Smooth muscle cell of bladder (primary cell): ENCODE results near the gene KLF15. TPM values are rescaled to one million over a fixed set of nuclear protein-coding genes. Genes with fewer than 3 reads are reported as not detected.

Experiments
- total RNA-seq: library from RNA; depleted of rRNA; stranded (reverse); fragments of >200 nt; gene quantifications from 2 replicates; pipeline ENCODE4 v1.2.3, GENCODE V29; 2014

KLF15 gene
- 3.1 and 3.6 TPM in 2 replicates for total RNA-seq

GRCh38 chr3:126357295-126358037, at the start of gene KLF15:
KLF15 (minus strand) TSS chr3:126357408; CDS start chr3:126352922, 4,486 bp downstream.

GRCh38 chr3:126394179-126394976, 37.2 kb upstream of the KLF15 start, which contains the start of gene CFAP100:
CFAP100 (plus strand) TSS chr3:126394909; CDS start chr3:126396001, 1,092 bp downstream.

Other genes with a start within 250 kb of the KLF15 start
- under 0.01 TPM in 1 of 2 replicates, not detected in the other for gene ALDH1L1, start 176.8 kb downstream of the KLF15 start, total RNA-seq
- not detected in 2 replicates for gene CFAP100, start 37.5 kb upstream of the KLF15 start, total RNA-seq
- 16.6 and 17.7 TPM in 2 replicates for gene ZXDC, start 118.5 kb upstream of the KLF15 start, total RNA-seq
- not detected in 2 replicates for gene UROC1, start 160.4 kb upstream of the KLF15 start, total RNA-seq
- gene CHST13, start 166.7 kb upstream of the KLF15 start, total RNA-seq = 0.09 TPM in 1 of 2 replicates, not detected in the other
- not detected in 2 replicates for gene C3orf22, start 201.5 kb upstream of the KLF15 start, total RNA-seq